NB4 (cell line): ENCODE data around the gene CCDC194.

ENCODE experiments used
- CTCF ChIP-seq: IDR thresholded peaks from one replicate; pipeline ENCODE4 v1.5.1; 2012; ENCODE audit warnings: low read depth, low read length
- MAX ChIP-seq: IDR thresholded peaks from 2 replicates; pipeline ENCODE4 v1.6.1; 2011; ENCODE audit warnings: low read depth, low read length
- POLR2A ChIP-seq: IDR thresholded peaks from 2 replicates; pipeline ENCODE4 v1.6.1; 2011; ENCODE audit warnings: mild to moderate bottlenecking; ENCODE audit not compliant: insufficient read length; ENCODE audit errors: extremely low read depth

DNA sequence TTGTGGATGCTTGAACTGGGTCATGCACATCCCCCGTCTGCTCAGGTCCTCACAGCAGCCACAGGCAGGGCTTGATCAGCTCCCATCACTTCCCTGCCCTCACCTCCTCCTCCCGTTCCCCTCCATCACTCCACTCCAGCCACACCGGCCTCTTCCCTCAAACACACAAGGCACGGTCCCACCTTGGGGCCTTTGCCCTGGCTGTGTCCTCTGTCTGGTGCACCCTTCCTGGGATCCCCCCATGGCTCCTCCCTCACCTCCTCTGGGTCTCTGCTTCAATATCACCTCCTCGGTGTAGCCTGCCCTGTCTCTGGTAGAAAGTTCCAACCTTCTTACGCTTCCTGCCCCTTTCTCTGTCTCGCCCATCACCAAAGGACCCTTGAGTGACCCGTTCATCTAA, 40.6 kb downstream of the CCDC194 start:
- TF ChIP-seq CTCF (no peak), MAX (no peak), POLR2A (no peak)
